Left renal cortex interstitium (tissue), 4 donors: Measurements from ENCODE around the gene OCA2. TPM values are rescaled to one million over a fixed set of nuclear protein-coding genes. Genes with fewer than 3 reads are reported as not detected.
"Not testable (repeated sequence)": the region's sequence is repeated elsewhere in the genome, so short reads cannot be mapped to it uniquely, and the experiment has no call there.

ENCODE experiments used
- DNase-seq, 4 donors: peaks; one replicate each; pipeline ENCODE4 v3.0.0-alpha.2; 2013; ENCODE audit warnings: low read depth in 4 of 4, low spot score in 2 of 4, missing footprints in 1 of 4
- polyA plus RNA-seq, 4 donors: library from polyadenylated mRNA; unstranded; fragments of 120-200 nt; gene quantifications; one replicate each; pipeline ENCODE4 v1.2.1, GENCODE V29; 2013; ENCODE audit not compliant: insufficient read length in 4 of 4

The OCA2 gene
- polyA plus RNA-seq, 4 donors = 8.0 to 9.2 (median 8.9) TPM

- no peak for DNase-seq
These were observed 72.9 kb downstream of the OCA2 start for GRCh38 chr15:28026221-28026620.

GRCh38 chr15:28025413-28025812, 73.7 kb downstream of the OCA2 start:
- DNase-seq = no peak

GRCh38 chr15:28024889-28025250, 74.2 kb downstream of the OCA2 start:
- DNase-seq = no peak

- no peak for DNase-seq
These were observed 74.9 kb downstream of the OCA2 start for GRCh38 chr15:28023933-28024888.

- DNase-seq = no peak
These were observed 75.7 kb downstream of the OCA2 start for GRCh38 chr15:28023422-28023821.

- no peak for DNase-seq
These were observed 76.2 kb downstream of the OCA2 start for GRCh38 chr15:28022961-28023360.

GRCh38 chr15:28022181-28022580, 76.9 kb downstream of the OCA2 start:
- DNase-seq = no peak

GRCh38 chr15:28021281-28022039, 77.7 kb downstream of the OCA2 start:
- DNase-seq = peak; percentile 29 to 75 (median 64)

- no peak for DNase-seq
These were observed 78.5 kb downstream of the OCA2 start for GRCh38 chr15:28020644-28021043.

GRCh38 chr15:28019594-28020309, 79.4 kb downstream of the OCA2 start:
- no peak for DNase-seq

- DNase-seq = no peak
These were observed 80.6 kb downstream of the OCA2 start for GRCh38 chr15:28018291-28019044.

GRCh38 chr15:28017423-28017924, 81.6 kb downstream of the OCA2 start:
- DNase-seq = no peak

- DNase-seq = no peak
These were observed 83.3 kb downstream of the OCA2 start for GRCh38 chr15:28015855-28016254.

- no peak for DNase-seq
These were observed 84.4 kb downstream of the OCA2 start for GRCh38 chr15:28014623-28015200.

- no peak for DNase-seq
These were observed 85.1 kb downstream of the OCA2 start for GRCh38 chr15:28013976-28014375.

- DNase-seq = no peak
These were observed 85.6 kb downstream of the OCA2 start for GRCh38 chr15:28013480-28013879.

GRCh38 chr15:28012231-28012630, 86.9 kb downstream of the OCA2 start:
- no peak for DNase-seq

GRCh38 chr15:28008175-28008574, 90.9 kb downstream of the OCA2 start:
- not testable (repeated sequence) for DNase-seq

- DNase-seq = no peak
These were observed 92.8 kb downstream of the OCA2 start for GRCh38 chr15:28006116-28006905.
